CD4-positive, alpha-beta T cell (primary cell): ENCODE data around the gene PLCH2. TPM values are rescaled to one million over a fixed set of nuclear protein-coding genes. Genes with fewer than 3 reads are reported as not detected.

Source experiments
- ATAC-seq: fragments of 200-7000 bp; cut with Tn5 transposase; one replicate; pipeline ENCODE4 v1.10.0; 2022; ENCODE audit warnings: mild to moderate bottlenecking; ENCODE audit not compliant: poor library complexity
- CTCF ChIA-PET: fragments of 350-600 bp; sonication (Branson Sonifier 250); formaldehyde crosslinking; loops from one replicate; lab custom pipeline; 2021; ENCODE audit warnings: antibody characterized with exemption, inconsistent platforms; lab: Charles Lee
- POLR2A ChIA-PET: fragments of 350-600 bp; sonication (Branson Sonifier 250); formaldehyde crosslinking; loops from one replicate; lab custom pipeline; 2021; ENCODE audit warnings: antibody characterized with exemption, inconsistent platforms; lab: Charles Lee
- DNase-seq, 14 experiments: peaks; one replicate each; pipeline ENCODE4 v3.0.0-alpha.2; 2013 to 2020; ENCODE audit warnings: mixed read lengths in 2 of 14
- H3K27ac ChIP-seq, 2 donors: one replicate each; pipeline versions ENCODE4 v1.5.1 to v1.7.0; 2013; ENCODE audit warnings: low read length in 2 of 2, low read depth in 1 of 2, mild to moderate bottlenecking in 1 of 2
- H3K27me3 ChIP-seq, 2 experiments: 1 replicate in 1 of 2; 2 replicates in 1 of 2; pipeline versions ENCODE4 v1.6.1 to v1.7.0; 2013; ENCODE audit warnings: low read length in 2 of 2, control low read depth in 1 of 2, mild to moderate bottlenecking in 1 of 2, moderate library complexity in 1 of 2; ENCODE audit not compliant: insufficient read depth in 2 of 2, control insufficient read depth in 1 of 2
- H3K36me3 ChIP-seq: one replicate; pipeline ENCODE4 v1.6.1; 2013; ENCODE audit warnings: low read length, control low read depth; ENCODE audit not compliant: insufficient read depth
- H3K4me1 ChIP-seq: one replicate; pipeline ENCODE4 v1.6.1; 2013; ENCODE audit warnings: low read length, control low read depth; ENCODE audit not compliant: insufficient read depth
- H3K4me3 ChIP-seq: one replicate; pipeline ENCODE4 v1.5.1; 2013; ENCODE audit warnings: mild to moderate bottlenecking, low read length, moderate library complexity
- H3K9me3 ChIP-seq, 2 experiments: 1 replicate in 1 of 2; 2 replicates in 1 of 2; pipeline versions ENCODE4 v1.6.1 to v1.7.0; 2013; ENCODE audit warnings: low read length in 2 of 2, mild to moderate bottlenecking in 2 of 2, control low read depth in 1 of 2, moderate library complexity in 1 of 2; ENCODE audit not compliant: control insufficient read depth in 1 of 2, insufficient read depth in 1 of 2
- H3K27ac Mint-ChIP-seq: one replicate; pipeline ENCODE4 v1.8.0; 2020; ENCODE audit warnings: mixed read lengths
- H3K27me3 Mint-ChIP-seq: one replicate; pipeline ENCODE4 v1.8.0; 2021; ENCODE audit warnings: mixed read lengths
- H3K36me3 Mint-ChIP-seq: one replicate; pipeline ENCODE4 v1.8.0; 2021; ENCODE audit warnings: low read depth, mixed read lengths
- H3K4me1 Mint-ChIP-seq: one replicate; pipeline ENCODE4 v1.8.0; 2021; ENCODE audit warnings: low read depth, mixed read lengths
- H3K4me3 Mint-ChIP-seq: one replicate; pipeline ENCODE4 v1.8.0; 2020; ENCODE audit warnings: mild to moderate bottlenecking, mixed read lengths
- H3K9me3 Mint-ChIP-seq: one replicate; pipeline ENCODE4 v1.8.0; 2020; ENCODE audit warnings: mixed read lengths
- intact Hi-C, 2 experiments: fragments of 100-400 bp; cut with DNase I in 1 of 2; cut with micrococcal nuclease in 1 of 2; formaldehyde crosslinking; loops; one replicate each; pipeline versions ENCODE4 v1.15.1 to v1.9.0; 2023 to 2025; cut with DNase I, micrococcal nuclease
- total RNA-seq, 174 experiments: library from RNA in 2 of 174; stranded (reverse) in 2 of 174; gene quantifications; one replicate each; pipeline ENCODE4 v1.2.3 and lab custom pipeline; 2021 to 2026
- TF ChIP-seq, protein P1 (sequence below): fragments of 200-600 bp; IDR thresholded peaks from one replicate; pipeline ENCODE4 v1.8.0; 2022; ENCODE audit warnings: antibody characterized with exemption, mild to moderate bottlenecking

The PLCH2 gene
- total RNA-seq, 2 experiments from 2014 or later, result 47.6 to 48.1 TPM

GRCh38 chr1:2522230-2522629, 46.1 kb downstream of the PLCH2 start:
- intact Hi-C loops, result loop anchor here in 1 of 2 experiments (10.0 kb wide), 2 partner anchors 123 to 1253 kb away; partner anchors contain the start of gene SMIM1
- peak overlapping the region; percentile 90 for H3K4me3 Mint-ChIP-seq
- Histone ChIP-seq H3K4me3 (no peak overlapping the region), H3K36me3 (peaks cover 51% of the 10 kb centered on the region), H3K27ac (no peak overlapping the region), H3K4me1 (peaks cover 44% of the 10 kb centered on the region), H3K9me3 (no peaks in the 10 kb centered on the region), H3K27me3 (no peaks in the 10 kb centered on the region)
- H3K4me1 Mint-ChIP-seq, result peaks cover 43% of the 10 kb centered on the region
- H3K27me3 Mint-ChIP-seq, result peaks cover 4% of the 10 kb centered on the region
- ChIA-PET POLR2A (interaction anchor here (1.2 kb wide), 1 partner anchor 25 kb away, joined by 3 read pairs; no protein-coding TSS in a partner anchor), CTCF (no interaction called here)
- H3K36me3 Mint-ChIP-seq, result peaks cover 54% of the 10 kb centered on the region
- peak overlapping the region; percentile 91 for H3K27ac Mint-ChIP-seq
- ATAC-seq (no peak), DNase-seq (no peak)
- no peaks in the 10 kb centered on the region for H3K9me3 Mint-ChIP-seq
- TF ChIP-seq, protein P1, sequence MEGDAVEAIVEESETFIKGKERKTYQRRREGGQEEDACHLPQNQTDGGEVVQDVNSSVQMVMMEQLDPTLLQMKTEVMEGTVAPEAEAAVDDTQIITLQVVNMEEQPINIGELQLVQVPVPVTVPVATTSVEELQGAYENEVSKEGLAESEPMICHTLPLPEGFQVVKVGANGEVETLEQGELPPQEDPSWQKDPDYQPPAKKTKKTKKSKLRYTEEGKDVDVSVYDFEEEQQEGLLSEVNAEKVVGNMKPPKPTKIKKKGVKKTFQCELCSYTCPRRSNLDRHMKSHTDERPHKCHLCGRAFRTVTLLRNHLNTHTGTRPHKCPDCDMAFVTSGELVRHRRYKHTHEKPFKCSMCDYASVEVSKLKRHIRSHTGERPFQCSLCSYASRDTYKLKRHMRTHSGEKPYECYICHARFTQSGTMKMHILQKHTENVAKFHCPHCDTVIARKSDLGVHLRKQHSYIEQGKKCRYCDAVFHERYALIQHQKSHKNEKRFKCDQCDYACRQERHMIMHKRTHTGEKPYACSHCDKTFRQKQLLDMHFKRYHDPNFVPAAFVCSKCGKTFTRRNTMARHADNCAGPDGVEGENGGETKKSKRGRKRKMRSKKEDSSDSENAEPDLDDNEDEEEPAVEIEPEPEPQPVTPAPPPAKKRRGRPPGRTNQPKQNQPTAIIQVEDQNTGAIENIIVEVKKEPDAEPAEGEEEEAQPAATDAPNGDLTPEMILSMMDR, result no peak

- TF ChIP-seq, protein P1, result no peak
- intact Hi-C loops, result loop anchor here in 1 of 2 experiments (10.0 kb wide), 2 partner anchors 121 to 1251 kb away; partner anchors contain the start of gene SMIM1
- H3K4me3 Mint-ChIP-seq, result peak overlapping the region; percentile 90
- Histone ChIP-seq H3K36me3 (peaks cover 40% of the 10 kb centered on the region), H3K4me3 (peak overlapping the region; percentile 84), H3K27me3 (peaks cover 4 to 5% of the 10 kb centered on the region in 2 experiments), H3K27ac (peak overlapping the region; percentile 76), H3K9me3 (no peaks in the 10 kb centered on the region), H3K4me1 (peaks cover 48% of the 10 kb centered on the region)
- ChIA-PET POLR2A (interaction anchor here (0.9 to 8.5 kb wide), 8 partner anchors 16 to 334 kb away, joined by 3 to 164 read pairs (median 5); partner anchors contain the start of genes MORN1, PRXL2B and TNFRSF14), CTCF (interaction anchor here (0.7 to 4.2 kb wide), 8 partner anchors 24 to 131 kb away, joined by 3 to 37 read pairs (median 4); partner anchors contain the start of genes RER1 and TNFRSF14)
- ATAC-seq (no peak), DNase-seq (peak in 2 of 14 experiments; percentile 31 to 41)
- peaks cover 44% of the 10 kb centered on the region for H3K4me1 Mint-ChIP-seq
- H3K27me3 Mint-ChIP-seq, result peaks cover 4% of the 10 kb centered on the region
- H3K36me3 Mint-ChIP-seq, result peaks cover 44% of the 10 kb centered on the region
- H3K9me3 Mint-ChIP-seq, result no peaks in the 10 kb centered on the region
- peak overlapping the region; percentile 91 for H3K27ac Mint-ChIP-seq
These were observed 47.3 kb downstream of the PLCH2 start for GRCh38 chr1:2523191-2523890.

DNA sequence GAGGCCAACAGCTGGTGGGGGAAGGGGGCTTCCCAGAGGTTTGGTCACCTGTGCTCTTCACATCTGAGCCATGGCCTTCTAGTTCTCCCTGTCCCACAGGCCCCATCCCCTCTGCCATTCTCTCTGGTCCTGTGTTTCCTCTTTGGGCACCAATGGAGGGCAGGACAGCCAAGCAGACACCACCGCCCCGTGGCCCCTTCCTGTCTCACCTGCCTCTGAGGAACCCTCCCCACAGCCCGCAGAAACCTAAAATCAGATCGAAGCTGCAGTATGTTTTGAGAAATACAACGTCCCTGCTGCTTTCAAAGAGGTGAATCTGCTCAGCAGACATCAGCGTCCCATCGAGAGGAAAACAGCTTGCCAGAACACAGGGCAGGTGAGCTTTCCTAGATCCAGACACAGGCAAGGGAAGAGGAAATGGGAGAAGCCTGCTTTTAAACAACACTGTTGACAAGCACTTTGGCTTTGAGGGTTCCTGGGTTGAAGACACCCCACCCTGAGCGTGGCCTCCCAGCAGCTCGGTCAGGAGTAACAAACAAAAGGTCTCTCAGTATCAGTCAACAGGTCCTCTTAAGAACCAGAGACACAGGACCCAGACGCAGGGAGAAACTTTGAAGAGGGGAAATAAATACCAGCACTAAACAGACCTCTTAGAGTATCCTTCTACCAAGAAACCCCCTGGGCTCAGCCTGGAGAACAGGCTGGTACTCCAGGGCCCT, 48.0 kb downstream of the PLCH2 start:
- TF ChIP-seq, protein P1, result peak; percentile 24
- Mint-ChIP-seq H3K4me1 (peaks cover 50% of the 10 kb centered on the region), H3K4me3 (peak overlapping the region; percentile 90), H3K36me3 (peaks cover 37% of the 10 kb centered on the region), H3K9me3 (no peaks in the 10 kb centered on the region), H3K27ac (peak overlapping the region; percentile 91), H3K27me3 (peaks cover 11% of the 10 kb centered on the region)
- H3K9me3 ChIP-seq, result no peaks in the 10 kb centered on the region
- POLR2A ChIA-PET, result interaction anchor here (0.6 to 8.5 kb wide), 10 partner anchors 17 to 335 kb away, joined by 3 to 164 read pairs (median 5); partner anchors contain the start of genes FAAP20, MORN1, PRXL2B and TNFRSF14
- peaks cover 55% of the 10 kb centered on the region for H3K4me1 ChIP-seq
- H3K36me3 ChIP-seq, result peaks cover 32% of the 10 kb centered on the region
- CTCF ChIA-PET, result interaction anchor here (0.7 to 4.2 kb wide), 10 partner anchors 15 to 132 kb away, joined by 3 to 37 read pairs (median 4); partner anchors contain the start of genes PRXL2B, RER1 and TNFRSF14
- peak overlapping the region; percentile 84 for H3K4me3 ChIP-seq
- intact Hi-C loops, result loop anchor here (2.0 to 10.0 kb wide), 3 partner anchors 55 to 1251 kb away; partner anchors contain the start of gene SMIM1 (in 1 of the 2)
- ATAC-seq (peak; percentile 18), DNase-seq (peak in 13 of 14 experiments; percentile 26 to 78 (median 62))
- peaks cover 10 to 12% of the 10 kb centered on the region in 2 experiments for H3K27me3 ChIP-seq
- peak overlapping the region; percentile 76 for H3K27ac ChIP-seq
